Lower lobe of right lung (tissue), 2 donors: ENCODE measurements around the gene MSI1. TPM values are rescaled to one million over a fixed set of nuclear protein-coding genes. Genes with fewer than 3 reads are reported as not detected.

Experiments used
- ATAC-seq, 2 donors: fragments of 200-7000 bp; cut with Tn5 transposase; one replicate each; pipeline ENCODE4 v1.9.1; 2020 to 2022; ENCODE audit warnings: mild to moderate bottlenecking in 2 of 2, moderate library complexity in 2 of 2
- DNase-seq: peaks from one replicate; pipeline ENCODE4 v3.0.0-alpha.2; 2020
- H3K27ac ChIP-seq: fragments of 200-600 bp; one replicate; pipeline ENCODE4 v1.8.0; 2022
- H3K27me3 ChIP-seq: fragments of 200-600 bp; one replicate; pipeline ENCODE4 v1.8.0; 2022; ENCODE audit warnings: low read depth
- H3K36me3 ChIP-seq: fragments of 200-600 bp; one replicate; pipeline ENCODE4 v1.8.0; 2022; ENCODE audit warnings: mild to moderate bottlenecking
- H3K4me1 ChIP-seq: fragments of 200-600 bp; one replicate; pipeline ENCODE4 v1.8.0; 2022
- H3K4me3 ChIP-seq: fragments of 200-600 bp; one replicate; pipeline ENCODE4 v1.8.0; 2022; ENCODE audit warnings: mild to moderate bottlenecking
- H3K9me3 ChIP-seq: fragments of 200-600 bp; one replicate; pipeline ENCODE4 v1.8.0; 2022
- intact Hi-C: fragments of 100-400 bp; cut with DNase I; formaldehyde crosslinking; loops from one replicate; pipeline ENCODE4 v1.11.0; 2022
- total RNA-seq: library from RNA; stranded (reverse); fragmentation: NEBNext Ultra II Directional; extraction: Animal tissue kit (Norgen Biotek cat#: 25700); gene quantifications from one replicate; pipeline ENCODE4 v1.2.1, GENCODE V29; 2021
- TF ChIP-seq, protein P1 (sequence below): fragments of 200-600 bp; IDR thresholded peaks from one replicate; pipeline ENCODE4 v1.8.0; 2022; ENCODE audit warnings: antibody characterized with exemption, mild to moderate bottlenecking
- donor health status: DM: no; HTN: yes; CAD: no; lungs with severe emphysema.

Gene MSI1
- total RNA-seq, 1 donor from 2014 or later, result 0.44 TPM

DNA sequence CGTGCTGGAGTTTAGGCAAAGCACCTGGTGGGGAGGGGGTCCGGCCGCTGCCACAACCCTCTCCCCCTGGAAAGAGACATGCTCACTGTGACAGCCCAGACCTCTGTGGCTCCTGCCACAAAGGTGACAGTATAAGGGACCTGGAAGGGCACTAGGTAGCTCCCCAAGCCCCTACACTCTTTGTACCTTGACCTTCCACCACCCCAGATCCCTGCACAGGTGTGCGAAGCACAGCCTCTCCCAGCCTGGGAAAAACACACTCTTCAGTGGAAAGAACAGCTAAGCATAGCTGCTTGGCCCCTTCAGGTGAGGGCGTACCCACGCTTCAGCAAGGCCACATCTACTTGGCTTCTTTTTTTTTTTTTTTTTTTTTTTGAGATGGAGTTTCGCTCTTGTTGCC, 36.4 kb downstream of the MSI1 start:
- Histone ChIP-seq H3K36me3 (no peaks in the 10 kb centered on the region), H3K27ac (no peak overlapping the region), H3K9me3 (no peaks in the 10 kb centered on the region), H3K4me1 (no peaks in the 10 kb centered on the region), H3K4me3 (no peak overlapping the region), H3K27me3 (no peaks in the 10 kb centered on the region)
- TF ChIP-seq, protein P1, sequence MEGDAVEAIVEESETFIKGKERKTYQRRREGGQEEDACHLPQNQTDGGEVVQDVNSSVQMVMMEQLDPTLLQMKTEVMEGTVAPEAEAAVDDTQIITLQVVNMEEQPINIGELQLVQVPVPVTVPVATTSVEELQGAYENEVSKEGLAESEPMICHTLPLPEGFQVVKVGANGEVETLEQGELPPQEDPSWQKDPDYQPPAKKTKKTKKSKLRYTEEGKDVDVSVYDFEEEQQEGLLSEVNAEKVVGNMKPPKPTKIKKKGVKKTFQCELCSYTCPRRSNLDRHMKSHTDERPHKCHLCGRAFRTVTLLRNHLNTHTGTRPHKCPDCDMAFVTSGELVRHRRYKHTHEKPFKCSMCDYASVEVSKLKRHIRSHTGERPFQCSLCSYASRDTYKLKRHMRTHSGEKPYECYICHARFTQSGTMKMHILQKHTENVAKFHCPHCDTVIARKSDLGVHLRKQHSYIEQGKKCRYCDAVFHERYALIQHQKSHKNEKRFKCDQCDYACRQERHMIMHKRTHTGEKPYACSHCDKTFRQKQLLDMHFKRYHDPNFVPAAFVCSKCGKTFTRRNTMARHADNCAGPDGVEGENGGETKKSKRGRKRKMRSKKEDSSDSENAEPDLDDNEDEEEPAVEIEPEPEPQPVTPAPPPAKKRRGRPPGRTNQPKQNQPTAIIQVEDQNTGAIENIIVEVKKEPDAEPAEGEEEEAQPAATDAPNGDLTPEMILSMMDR, result no peak
- intact Hi-C loops, result no loop called here
- ATAC-seq (no peak), DNase-seq (no peak)

DNA sequence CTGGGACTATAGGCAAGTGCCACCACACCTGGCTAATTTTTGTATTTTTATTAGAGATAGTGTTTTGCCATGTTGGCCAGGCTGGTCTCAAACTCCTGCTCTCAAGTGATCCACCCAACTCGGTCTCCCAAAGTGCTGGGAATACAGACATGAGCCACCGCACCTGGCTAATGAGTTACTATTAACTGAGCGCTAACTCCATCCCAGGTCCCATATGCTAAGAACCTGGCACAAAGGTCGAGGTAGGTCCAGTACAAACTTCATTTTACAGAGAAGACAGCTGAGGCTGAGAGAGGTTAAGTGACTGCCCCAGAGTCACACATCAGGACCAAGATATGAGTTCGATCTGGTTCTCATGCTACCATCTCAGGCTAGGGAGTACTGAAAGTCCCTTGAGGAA, 36.9 kb downstream of the MSI1 start:
- peaks cover 1% of the 10 kb centered on the region for H3K4me1 ChIP-seq
- no peak overlapping the region for H3K4me3 ChIP-seq
- no peaks in the 10 kb centered on the region for H3K36me3 ChIP-seq
- no peaks in the 10 kb centered on the region for H3K27me3 ChIP-seq
- DNase-seq, result no peak
- no peak overlapping the region for H3K27ac ChIP-seq
- ATAC-seq, result no peak
- TF ChIP-seq, protein P1, result no peak
- intact Hi-C loops, result no loop called here
- H3K9me3 ChIP-seq, result no peaks in the 10 kb centered on the region

DNA sequence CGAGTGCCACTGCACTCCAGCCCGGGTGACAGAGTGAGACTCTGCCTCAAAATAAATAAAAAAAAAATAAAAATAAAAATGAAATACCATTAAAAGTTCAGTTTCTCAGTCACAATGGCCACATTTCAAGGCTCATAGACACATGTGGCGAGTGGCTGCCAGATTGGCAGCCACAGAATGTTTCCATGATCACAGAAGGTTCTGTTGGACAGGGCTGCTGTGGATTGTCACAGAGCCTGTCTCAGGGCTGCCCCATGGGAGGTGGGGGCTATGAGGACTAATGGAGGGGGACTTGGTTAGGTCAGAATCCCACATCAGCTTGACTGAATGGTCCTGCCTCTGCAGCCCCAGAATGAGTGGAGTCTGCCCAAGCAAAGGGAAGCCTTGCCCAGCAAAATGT, 37.6 kb downstream of the MSI1 start:
- H3K4me1 ChIP-seq, result peaks cover 5% of the 10 kb centered on the region
- DNase-seq (no peak), ATAC-seq (no peak)
- intact Hi-C loops, result no loop called here
- no peak overlapping the region for H3K4me3 ChIP-seq
- no peaks in the 10 kb centered on the region for H3K27me3 ChIP-seq
- no peaks in the 10 kb centered on the region for H3K36me3 ChIP-seq
- no peak overlapping the region for H3K27ac ChIP-seq
- no peaks in the 10 kb centered on the region for H3K9me3 ChIP-seq
- TF ChIP-seq, protein P1, result no peak

DNA sequence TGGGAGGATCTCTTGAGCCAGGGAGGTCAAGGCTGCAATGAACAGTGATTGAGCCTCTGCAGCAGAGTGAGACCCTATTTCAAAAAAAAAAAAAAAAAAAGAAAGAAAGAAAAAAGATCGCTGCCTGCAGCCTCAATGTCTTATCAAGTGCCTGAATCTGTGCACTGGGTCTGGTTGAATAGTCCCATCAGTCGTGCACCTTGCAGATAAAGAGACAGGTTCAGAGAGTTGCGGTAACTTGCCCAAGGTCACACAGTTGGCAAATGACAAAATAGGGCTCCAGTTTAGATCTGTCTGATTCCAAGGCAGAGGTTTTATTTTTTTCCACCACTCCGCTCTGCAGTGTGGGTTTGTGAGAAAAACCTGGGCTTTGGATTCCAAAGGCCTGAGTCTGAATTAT, 40.7 kb downstream of the MSI1 start:
- intact Hi-C loops, result no loop called here

DNA sequence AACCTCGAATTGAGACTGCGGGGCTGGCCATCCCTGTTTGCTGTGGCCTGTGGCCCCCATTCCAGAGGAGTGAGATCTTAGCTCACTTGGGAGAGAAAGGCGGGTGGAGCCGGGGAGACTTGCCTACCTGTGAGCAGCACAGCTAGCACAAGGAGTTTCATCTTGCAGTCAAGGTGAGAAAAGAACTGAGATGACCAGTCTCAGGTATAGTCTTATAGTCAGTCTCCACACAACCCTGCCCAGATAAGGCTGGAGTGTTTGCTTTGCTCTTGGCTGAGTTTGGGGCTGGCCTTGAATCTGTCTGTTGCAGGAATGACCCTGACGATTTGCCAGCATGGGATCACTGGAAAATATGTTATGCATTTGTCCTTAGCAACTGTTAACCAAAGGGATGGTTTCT, 41.4 kb downstream of the MSI1 start, which contains the start of gene PLA2G1B:
TSS of gene PLA2G1B (minus strand) at position 187 of the 400 bp plus-strand sequence. CDS start at position 161, 26 bp downstream.
- Histone ChIP-seq H3K4me3 (no peak within 1 kb of the TSS), H3K27ac (peak within 1 kb of the TSS; percentile 56), H3K9me3 (no peaks in the 10 kb centered on the region), H3K36me3 (no peaks in the 10 kb centered on the region), H3K27me3 (no peaks in the 10 kb centered on the region), H3K4me1 (peaks cover 16% of the 10 kb centered on the region)
- peak; percentile 74 to 88 for ATAC-seq
- intact Hi-C loops, result no loop called here
- TF ChIP-seq, protein P1, result no peak
- no peak for DNase-seq

More for the DNA sequence above, 40.7 kb downstream of the MSI1 start:
- peaks cover 16% of the 10 kb centered on the region for H3K4me1 ChIP-seq
- no peaks in the 10 kb centered on the region for H3K36me3 ChIP-seq
- no peaks in the 10 kb centered on the region for H3K27me3 ChIP-seq
- DNase-seq (no peak), ATAC-seq (no peak)
- TF ChIP-seq, protein P1, result no peak
- H3K27ac ChIP-seq, result no peak overlapping the region
- H3K9me3 ChIP-seq, result no peaks in the 10 kb centered on the region
- H3K4me3 ChIP-seq, result no peak overlapping the region
